Measurements from ENCODE around the gene RPA3.

DNA sequence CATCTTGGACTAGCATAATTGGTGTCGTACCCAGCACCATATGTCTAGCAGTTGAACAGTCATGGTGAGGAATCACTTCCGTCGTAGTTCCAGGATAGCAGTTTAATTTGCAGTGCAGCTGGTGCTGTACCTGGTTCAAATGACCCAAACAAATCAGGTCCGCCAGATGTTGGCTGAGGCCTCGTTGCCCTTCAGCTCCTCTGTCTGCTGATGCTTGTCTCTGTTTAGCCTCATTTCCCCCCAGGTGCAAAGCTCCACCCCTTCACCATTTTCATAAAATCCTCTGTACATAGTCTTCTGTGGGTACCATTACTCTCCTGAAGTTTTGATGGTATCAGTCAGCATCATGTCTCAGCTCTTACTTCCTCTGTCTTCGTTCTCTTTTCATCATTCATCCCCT, 42.7 kb downstream of the RPA3 start:
- no peak for TF ChIP-seq EZH2 (IDR thresholded peaks at IDR 0.05)
- TF ChIP-seq, protein P1, sequence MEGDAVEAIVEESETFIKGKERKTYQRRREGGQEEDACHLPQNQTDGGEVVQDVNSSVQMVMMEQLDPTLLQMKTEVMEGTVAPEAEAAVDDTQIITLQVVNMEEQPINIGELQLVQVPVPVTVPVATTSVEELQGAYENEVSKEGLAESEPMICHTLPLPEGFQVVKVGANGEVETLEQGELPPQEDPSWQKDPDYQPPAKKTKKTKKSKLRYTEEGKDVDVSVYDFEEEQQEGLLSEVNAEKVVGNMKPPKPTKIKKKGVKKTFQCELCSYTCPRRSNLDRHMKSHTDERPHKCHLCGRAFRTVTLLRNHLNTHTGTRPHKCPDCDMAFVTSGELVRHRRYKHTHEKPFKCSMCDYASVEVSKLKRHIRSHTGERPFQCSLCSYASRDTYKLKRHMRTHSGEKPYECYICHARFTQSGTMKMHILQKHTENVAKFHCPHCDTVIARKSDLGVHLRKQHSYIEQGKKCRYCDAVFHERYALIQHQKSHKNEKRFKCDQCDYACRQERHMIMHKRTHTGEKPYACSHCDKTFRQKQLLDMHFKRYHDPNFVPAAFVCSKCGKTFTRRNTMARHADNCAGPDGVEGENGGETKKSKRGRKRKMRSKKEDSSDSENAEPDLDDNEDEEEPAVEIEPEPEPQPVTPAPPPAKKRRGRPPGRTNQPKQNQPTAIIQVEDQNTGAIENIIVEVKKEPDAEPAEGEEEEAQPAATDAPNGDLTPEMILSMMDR (IDR thresholded peaks at IDR 0.05) = no peak
- no peak for TF ChIP-seq EZH2phosphoT487 (IDR thresholded peaks at IDR 0.05)

All from neural progenitor cell (in vitro differentiated cells).